IMR-90 (cell line): ENCODE results near the gene RFX6.

Experiments used
- POLR2A ChIP-seq: IDR thresholded peaks from 2 replicates; pipeline ENCODE4 v1.6.1; 2012; ENCODE audit warnings: mild to moderate bottlenecking, low read depth, low read length
- RAD21 ChIP-seq: IDR thresholded peaks from 2 replicates; pipeline ENCODE4 v1.6.1; 2012; ENCODE audit warnings: low read length, improper control_type of control experiment
- TF ChIP-seq, protein P1 (sequence below): conservative IDR thresholded peaks from 2 replicates; pipeline ENCODE4 v1.5.1; 2012; ENCODE audit warnings: mild to moderate bottlenecking, low read depth, low read length, improper control_type of control experiment

DNA sequence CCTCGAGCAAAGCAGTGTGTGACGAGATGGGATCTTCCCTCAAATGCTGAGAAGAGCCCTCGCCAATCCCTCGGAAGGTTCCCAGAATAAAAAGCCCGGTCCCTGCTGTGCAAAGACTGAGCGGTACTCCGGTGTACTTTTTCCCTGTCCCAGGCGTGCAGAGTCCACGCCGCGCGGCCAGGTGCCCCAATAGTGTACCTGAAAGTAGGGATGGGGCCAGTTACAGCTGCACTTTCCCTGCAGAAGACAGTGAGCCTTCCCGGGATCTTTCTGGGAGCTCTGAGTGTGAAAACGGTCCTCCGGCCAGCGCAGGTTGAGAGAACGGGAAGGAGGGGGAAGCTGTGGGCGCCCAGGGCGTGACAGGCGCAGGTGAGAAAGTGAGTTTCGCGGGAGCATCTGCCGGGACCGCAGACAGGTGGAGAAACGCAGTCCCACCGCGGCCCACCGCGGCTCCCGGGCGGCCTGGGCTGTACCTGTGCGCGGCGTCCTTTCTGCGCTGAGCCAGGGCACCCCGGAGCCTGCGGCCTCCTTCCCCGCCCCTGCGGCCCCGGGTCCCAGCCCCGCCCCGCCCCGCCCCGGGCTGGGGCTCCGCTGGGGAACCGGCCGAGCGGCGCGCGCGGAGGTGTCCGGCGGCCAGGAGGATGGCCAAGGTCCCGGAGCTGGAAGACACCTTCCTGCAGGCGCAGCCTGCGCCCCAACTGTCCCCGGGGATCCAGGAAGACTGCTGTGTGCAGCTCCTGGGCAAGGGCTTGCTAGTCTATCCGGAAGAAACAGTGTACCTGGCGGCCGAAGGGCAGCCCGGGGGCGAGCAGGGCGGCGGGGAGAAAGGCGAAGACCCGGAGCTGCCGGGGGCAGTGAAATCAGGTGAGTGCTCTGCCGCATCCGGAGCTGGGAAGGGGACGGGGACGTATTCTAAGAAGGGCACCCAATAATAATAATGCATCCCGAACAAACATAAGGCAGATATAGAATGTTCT, at the start of gene RFX6:
- TF ChIP-seq, protein P1, sequence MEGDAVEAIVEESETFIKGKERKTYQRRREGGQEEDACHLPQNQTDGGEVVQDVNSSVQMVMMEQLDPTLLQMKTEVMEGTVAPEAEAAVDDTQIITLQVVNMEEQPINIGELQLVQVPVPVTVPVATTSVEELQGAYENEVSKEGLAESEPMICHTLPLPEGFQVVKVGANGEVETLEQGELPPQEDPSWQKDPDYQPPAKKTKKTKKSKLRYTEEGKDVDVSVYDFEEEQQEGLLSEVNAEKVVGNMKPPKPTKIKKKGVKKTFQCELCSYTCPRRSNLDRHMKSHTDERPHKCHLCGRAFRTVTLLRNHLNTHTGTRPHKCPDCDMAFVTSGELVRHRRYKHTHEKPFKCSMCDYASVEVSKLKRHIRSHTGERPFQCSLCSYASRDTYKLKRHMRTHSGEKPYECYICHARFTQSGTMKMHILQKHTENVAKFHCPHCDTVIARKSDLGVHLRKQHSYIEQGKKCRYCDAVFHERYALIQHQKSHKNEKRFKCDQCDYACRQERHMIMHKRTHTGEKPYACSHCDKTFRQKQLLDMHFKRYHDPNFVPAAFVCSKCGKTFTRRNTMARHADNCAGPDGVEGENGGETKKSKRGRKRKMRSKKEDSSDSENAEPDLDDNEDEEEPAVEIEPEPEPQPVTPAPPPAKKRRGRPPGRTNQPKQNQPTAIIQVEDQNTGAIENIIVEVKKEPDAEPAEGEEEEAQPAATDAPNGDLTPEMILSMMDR, result no peak
- no peak for TF ChIP-seq POLR2A
- TF ChIP-seq RAD21, result no peak
